ENCODE data around the gene WNT8A.

GRCh38 chr5:138077064-138077696 is 6.7 kb upstream of the WNT8A start:
- TF ChIP-seq POLR2A (IDR thresholded peaks at IDR 0.05; ENCODE audit: low read depth, low read length): no peak
- TF ChIP-seq TAF1 (IDR thresholded peaks at IDR 0.05; ENCODE audit: borderline replicate concordance, low read depth, low read length): no peak
